ENCODE measurements around the gene IRAK1BP1.
"Not testable (repeated sequence)": the region's sequence is repeated elsewhere in the genome, so short reads cannot be mapped to it uniquely, and the experiment has no call there.

IRAK1BP1 gene, protein sequence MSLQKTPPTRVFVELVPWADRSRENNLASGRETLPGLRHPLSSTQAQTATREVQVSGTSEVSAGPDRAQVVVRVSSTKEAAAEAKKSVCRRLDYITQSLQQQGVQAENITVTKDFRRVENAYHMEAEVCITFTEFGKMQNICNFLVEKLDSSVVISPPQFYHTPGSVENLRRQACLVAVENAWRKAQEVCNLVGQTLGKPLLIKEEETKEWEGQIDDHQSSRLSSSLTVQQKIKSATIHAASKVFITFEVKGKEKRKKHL

DNA sequence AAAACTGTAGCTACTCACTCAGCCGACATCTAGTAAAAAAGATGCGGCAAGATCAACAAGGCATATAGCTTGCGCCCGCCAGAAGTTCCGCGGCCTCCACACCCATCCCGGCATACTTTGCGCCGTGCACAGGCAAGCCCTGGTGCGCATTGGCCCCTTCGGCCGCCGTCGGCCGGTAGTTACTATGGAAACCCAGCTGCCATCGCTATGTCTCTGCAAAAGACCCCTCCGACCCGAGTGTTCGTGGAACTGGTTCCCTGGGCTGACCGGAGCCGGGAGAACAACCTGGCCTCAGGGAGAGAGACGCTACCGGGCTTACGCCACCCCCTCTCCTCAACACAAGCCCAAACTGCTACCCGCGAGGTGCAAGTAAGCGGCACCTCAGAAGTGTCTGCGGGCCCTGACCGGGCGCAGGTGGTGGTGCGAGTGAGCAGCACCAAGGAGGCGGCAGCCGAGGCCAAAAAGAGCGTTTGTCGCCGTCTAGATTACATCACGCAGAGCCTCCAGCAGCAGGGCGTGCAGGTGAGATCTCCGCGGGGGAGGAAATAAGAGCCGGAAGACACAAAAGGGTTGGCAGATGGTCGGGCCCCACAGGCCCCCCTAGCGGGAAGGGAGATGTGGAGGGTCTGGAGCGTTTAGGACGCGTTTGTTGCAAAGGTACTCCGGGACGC, at the start of gene IRAK1BP1:
Gene IRAK1BP1 (plus strand): TSS at position 182 of the 671 bp plus-strand sequence. CDS start 26 bp downstream, at position 208.
- peak; percentile 72 for DNase-seq

DNA sequence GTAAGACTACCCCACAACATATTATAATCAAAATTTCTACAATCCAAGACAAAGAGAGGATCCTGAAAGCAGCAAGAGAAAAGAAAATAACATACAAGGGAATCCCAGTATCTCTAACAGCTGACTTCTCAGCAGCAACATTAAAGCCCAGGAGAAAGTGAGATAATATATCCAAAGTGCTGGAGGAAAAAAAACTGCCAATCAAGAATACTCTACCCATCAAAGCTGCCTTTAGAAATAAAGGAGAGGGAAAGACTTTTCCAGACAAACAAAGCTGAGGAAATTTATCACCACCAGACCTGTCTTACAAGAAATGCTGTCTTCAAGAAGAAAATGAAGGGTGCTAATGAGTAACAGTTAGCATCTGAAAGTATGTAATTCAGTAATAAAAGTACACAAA, 43.3 kb upstream of the IRAK1BP1 start:
- no peak for DNase-seq

DNA sequence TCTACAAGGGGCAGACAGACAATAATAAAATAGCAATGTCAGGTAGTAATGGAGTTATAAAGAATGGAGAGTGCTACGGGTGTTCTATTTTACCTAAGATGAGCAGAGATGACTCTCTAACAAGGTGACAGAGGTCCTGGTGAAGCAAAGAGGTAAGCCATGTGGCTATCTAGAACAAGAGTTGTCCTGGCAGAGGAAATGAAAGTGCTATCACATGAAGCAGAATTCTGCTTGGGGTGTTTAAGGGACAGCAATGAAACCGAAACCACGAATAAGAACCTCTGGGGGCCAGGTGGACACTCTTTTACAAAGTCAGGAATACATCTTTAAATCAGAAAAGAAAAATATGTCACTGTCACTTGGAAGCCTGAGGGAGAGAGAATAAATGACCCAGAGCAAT, 37.9 kb upstream of the IRAK1BP1 start:
- no peak for DNase-seq

DNA sequence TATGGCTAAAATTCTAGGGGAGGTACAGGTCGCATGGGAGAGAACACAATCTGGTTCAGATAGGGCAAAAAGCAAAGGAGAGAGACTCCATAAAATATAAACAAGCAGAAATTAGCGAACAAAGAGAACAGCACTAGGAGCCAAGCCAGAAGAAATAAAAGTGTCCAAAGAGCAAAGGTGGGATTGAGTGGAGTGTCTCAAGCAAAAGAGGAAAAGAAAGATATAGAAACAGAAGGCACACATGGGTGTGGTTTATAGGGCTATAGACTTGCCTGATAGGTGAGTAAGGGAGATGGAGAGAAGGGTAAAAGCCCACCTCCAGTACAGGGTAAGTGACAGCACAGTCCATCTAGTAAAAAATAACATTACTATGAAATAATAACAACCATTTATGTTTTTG, 36.5 kb upstream of the IRAK1BP1 start:
- DNase-seq: no peak

DNA sequence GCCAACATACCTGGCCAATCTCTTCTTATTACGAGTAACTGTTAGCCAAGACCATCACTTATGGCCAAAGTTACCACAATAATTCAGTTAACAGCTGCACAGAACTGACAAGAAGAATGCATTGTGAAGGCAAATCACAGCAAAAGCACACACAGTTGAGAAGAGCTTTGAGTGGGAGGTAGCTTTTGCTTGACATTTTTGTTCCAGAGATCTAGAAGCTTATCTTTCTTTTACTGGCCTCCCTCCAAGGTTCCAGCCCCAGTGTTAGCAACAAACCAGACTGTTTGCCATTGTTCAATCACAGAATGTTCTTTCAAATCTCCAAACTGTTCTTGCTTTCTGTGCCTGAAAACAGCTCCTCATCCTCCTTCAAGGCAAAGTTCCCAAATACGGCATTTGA, 35.9 kb upstream of the IRAK1BP1 start:
- peak; percentile 96 for DNase-seq

DNA sequence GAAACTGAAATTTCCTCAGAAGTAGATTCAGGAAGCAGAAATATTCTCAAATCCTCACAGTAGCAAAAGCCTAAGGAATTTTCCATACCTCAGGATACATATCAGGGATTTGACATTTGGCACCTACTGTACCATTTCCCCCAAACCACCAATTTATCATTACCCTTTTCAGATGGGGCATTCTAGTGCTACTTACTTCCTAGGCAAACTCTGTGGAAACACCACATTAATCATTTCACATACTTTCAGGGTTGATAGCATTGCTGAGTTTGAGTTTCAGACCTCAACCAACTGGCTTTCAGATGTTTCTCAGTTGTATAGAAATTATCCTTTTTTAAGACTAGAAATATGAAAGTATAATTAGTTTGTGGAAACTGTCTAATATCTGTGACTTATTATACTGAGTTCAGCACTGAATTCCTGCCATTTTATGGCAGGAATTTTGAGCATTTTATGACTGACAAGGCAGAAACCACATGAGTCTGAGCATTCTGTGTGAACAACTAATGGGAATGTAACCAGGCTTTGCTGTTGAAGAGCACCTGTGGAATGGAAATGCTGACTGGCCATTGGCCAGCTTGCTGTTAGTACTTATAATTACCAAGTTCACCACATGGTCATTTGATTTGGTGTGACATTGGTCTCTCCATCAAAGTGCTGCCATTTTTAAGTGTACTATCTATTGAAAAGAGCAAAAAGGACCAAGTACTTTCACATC, 35.1 kb upstream of the IRAK1BP1 start:
- DNase-seq: peak; percentile 86

DNA sequence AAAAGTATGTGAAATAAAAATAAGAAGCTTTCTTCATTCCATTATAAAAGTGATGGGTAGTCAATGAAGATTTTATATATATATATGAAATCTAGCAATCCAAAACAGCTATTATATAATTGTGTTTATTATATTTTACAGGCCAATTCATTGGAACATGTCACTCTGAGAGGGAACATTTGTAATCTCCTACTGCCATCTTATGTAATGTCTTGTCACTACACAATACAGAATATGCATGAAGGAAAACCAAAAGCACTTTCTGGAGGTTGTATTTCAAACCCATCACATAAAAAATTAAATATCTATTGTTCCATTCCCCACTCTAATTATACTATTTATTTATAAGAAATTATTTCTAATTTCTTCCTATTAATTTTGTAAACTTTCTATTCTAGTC, 31.5 kb upstream of the IRAK1BP1 start:
- no peak for DNase-seq

DNA sequence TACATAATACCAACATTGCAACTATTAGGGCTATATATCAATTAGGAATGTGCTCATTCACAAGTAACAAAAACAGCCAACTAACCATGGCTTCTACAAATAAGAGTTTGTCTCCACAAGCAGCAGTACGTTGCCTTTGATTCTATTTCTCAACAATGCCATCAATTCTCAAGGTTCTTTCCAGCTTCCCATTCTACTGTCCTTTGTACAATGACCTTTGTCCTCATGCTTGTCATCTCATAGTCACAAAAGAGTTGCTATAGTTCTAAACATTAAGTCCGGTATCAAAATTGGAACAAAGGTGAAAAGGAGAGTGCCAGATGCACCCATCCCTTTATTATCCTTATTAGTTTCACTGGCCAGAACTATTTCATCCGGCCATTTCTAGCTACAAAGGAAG, 30.8 kb upstream of the IRAK1BP1 start:
- no peak for DNase-seq

DNA sequence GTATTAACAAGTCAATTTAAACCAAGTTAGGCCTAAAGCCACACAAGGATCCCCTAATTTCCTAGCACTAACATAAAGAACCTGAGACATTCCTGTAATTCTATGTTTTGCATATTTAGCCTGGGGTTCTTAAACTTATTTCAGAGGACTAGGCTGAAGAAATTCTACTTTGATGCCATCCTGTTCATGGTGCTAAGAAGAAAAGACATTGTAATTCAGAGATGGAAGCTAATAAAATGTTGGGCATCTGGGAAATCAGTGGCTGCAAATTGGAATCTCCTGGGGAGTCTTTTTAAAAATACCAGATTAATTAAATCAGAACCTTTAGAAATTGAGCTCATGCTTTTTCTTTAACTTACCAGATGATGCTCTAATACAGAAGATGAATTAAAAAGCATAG, 26.2 kb upstream of the IRAK1BP1 start:
- DNase-seq: no peak

DNA sequence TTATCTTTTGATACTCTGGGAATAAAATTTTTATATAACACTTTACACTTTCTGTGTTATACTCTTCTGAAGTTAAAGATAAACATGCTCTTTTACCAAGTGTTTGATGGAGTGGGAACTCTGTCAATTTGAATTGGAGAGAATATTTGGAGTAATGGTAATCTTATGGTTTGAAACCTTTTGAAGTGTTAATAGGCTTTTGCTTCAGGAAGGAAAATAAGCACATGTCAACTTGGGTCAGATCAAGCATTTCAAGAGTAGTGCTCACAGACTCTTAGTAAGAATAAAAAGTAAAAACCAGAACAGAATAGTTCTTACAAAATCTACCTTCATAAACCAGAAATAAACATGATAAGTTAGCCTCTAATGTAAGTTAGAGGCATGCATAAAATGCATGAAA, 24.4 kb upstream of the IRAK1BP1 start:
- no peak for DNase-seq

DNA sequence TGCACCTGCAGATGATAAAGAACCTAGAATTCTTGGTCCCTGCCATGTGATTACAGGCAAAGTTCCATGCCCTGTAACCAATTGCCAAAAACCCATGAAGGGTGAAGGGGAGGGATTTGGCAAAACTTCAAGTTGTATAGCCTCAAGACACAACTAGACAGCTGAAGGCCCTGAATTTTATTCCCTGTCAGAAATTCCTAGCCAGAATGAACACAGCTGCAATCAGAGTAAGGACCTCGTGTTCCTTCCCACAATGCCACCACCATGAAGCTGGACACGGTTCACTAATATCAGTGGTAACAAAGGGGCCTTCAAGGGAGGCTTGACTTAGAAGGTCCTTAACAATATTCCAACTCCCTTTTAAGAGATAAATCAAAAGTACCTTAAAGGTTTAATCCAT, 22.5 kb upstream of the IRAK1BP1 start:
- no peak for DNase-seq

DNA sequence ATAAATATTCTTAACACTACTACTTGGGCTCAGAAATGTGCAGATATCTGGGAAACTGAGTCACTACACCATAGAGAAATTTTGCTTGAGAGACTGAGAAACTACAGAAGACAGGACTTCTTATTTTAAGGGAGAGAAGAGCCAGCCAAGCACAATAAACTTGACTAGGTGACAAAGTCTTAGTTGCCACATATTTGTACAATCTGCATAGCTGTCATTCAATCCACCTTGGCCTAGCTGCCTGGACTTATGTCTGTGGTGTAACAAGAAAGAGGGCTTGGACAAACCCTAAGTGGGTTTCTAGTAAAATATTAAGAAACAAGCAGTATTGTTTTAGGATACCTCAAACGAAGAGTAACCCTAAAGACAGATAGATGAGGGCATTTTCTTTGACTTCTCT, 21.8 kb upstream of the IRAK1BP1 start:
- DNase-seq: no peak

DNA sequence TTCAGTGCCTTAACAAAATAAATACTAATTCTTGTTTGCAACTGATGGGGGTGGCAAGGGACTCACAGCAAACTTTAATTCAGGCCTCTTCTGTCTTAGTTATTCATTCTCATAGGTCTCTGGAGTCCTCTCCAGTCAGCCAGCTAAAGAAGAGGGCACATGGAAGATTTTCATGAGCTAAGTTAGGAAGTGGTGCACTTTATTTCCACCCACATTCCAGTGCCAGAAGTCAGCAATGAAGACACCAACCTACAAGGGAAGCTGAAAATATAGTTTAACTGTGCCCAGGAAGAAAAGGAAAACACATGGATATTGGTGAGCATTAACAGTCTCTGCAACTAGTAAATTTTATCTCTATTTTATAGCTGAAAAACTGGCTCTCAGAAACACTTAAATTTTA, 16.7 kb upstream of the IRAK1BP1 start:
- peak; percentile 10 for DNase-seq

DNA sequence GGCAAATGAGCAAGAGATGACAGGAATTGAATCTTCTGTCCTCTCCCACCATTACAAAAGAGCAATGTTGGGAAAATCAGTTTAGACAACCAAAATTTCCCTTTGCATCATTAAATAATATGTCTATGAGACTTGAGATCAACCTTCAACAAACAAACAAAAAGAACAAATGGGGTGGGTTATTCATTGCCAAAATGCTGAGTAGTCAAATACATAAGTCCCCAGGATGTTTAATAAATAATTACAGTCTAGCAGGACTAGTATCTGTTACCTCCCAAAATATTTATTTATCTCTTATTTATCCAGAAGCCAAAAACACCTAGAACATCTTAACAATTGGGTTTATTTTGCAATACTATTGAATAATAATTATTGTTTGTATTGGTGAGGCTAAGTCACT, 16.2 kb upstream of the IRAK1BP1 start:
- no peak for DNase-seq

DNA sequence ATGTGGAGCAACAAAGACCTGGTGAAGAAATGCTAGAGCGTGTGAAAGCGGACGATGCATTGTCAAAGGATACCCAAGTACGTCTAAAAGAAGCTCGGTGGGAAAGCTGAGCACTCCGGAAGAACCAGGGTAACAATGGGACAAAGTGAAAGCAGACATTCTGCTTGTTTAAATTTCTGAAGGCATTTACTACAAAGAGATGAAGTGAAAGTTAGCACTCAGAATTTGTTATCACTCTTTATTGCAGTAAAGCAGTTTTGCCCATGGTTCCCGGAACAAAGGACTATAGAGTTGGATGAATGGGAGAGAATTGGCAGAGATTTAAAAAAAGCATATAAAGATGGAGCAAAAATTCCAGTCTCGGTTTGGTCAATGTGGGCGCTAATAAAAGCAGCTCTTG, 12.8 kb upstream of the IRAK1BP1 start:
- DNase-seq: no peak

DNA sequence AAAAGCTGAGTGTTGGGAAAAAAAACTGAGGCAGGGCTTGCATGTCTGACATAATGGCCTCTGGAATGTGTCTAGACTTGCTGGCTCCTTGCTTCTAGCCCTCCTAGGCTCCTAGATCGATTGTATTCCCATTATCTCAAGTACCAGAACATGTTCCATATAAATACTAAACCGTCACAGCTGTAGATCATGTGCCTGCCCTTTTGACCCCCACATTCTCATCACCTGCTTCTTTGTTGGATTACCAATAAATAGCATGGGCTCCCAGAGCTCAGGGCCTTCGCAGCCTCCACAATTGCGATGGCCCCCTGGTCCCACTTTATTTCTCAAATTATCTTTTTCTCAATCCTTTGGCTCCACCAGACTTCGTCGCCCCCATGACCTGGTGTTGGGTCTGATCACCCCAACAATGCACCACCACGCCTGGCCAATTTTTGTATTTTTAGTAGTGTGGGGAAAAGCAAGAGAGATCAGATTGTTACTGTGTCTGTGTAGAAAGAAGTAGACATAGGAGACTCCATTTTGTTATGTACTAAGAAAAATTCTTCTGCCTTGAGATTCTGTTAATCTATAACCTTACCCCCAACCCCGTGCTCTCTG, 8.9 kb upstream of the IRAK1BP1 start:
- DNase-seq: not testable (repeated sequence)

DNA sequence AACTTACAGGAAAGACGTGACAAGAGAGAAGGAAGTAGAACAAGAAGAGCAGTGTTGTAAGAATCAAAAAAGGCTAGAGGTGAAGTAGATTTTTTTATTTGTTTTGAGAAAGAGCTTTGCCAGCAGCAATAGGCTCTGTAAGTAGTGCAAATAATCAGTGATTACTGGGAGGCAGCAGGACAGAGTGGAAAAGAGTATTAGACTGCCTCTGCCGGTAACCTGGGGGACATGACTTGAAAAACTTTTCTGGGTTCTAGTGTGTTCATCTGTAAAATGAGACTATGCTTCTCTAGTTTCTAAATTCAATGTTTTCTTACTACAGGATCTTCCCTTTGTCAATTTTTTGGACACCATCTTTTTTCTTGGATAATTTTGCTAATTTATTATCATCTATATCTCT, 5.8 kb upstream of the IRAK1BP1 start:
- DNase-seq: no peak

DNA sequence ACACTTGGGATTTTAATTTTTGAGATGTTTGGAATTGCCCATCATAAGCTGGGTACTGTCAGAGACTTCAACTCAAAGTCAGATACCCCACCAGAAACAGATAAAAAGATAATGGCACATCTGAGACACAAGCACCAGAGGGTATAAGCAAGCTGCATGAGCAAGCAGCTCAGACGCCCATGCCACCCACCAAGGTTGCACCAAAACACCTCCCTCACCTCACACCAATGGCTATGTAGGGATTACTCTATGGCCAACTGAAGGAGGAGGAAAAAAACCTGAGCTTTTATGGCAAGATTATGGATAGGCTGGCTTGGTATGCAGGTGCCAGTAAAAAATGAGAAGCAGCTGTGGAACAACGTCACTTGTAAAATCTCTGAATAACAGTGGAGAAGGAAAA, 3.8 kb upstream of the IRAK1BP1 start:
- DNase-seq: no peak

DNA sequence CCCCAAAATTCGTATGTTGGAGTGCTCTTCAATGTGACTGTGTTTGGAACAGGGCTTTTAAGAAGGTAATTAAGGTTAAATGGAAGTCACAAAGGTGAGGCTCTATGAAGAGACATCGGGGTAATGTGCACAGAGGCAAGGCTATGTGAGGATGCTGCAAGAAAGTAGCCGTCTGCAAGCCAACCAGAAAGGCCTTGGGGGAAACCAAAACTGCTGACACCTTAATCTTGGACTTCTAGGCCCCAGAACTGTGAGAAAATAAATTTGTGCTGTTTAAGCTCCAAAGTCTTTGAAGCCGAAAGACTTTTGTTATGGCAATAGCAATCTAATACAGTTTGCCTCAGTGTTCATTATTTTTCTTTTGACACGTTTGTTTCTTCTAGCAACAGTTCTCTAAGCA, 2.4 kb upstream of the IRAK1BP1 start:
- no peak for DNase-seq

DNA sequence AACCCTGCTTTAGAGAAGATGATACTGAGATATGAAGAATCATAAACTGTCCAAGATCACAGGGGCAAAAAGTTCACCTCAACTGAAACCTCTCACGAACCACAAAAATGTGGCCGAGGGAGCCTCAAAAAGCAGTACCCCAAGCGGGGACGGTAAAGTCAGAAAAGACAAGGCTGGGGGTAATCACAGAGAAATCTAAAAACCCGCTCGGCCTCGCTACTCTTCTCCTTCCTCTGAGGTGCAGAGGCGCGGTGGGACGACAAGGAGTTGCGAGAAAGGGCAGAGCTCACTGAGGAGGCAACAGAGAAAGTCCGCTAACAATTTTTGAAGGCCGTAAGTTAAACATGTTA, 356 bp upstream of the IRAK1BP1 start:
- no peak for DNase-seq

DNA sequence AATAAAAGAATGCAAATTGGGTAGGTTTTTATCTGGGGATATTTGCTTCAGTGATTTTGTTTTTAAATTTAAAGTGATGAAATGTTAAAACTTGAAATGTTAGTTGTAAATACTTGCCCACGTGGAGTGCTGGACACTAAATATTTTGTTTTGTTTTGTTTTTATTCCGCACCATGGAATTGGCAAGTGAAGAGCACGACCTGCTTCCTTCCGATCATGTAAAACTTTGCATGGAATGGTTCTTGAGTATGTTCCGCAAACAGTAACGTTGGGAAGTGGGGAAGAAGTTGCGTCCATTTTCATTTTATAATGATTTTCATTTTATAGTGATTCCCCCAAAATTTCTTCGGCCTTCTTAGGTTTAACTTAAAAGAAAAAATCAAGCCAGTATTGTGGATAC, 765 bp downstream of the IRAK1BP1 start:
- DNase-seq: no peak

DNA sequence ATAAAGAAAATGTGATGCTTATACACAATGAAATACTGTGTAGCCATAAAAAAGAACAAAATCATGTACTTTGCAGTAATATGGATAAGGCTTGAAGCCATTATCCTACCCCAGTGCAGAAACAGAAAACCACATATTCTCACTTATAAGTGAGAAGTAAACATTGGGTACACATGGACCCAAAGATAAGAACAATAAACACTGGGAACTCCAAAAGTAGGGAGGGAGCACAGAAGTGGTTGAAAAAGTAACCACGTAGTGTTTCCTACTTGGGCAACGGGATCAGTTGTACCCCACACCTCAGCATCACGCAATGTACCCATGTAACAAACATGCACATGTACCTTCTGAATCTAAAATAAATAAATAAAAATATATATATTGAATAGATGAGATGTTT, 8.2 kb downstream of the IRAK1BP1 start:
- no peak for DNase-seq

DNA sequence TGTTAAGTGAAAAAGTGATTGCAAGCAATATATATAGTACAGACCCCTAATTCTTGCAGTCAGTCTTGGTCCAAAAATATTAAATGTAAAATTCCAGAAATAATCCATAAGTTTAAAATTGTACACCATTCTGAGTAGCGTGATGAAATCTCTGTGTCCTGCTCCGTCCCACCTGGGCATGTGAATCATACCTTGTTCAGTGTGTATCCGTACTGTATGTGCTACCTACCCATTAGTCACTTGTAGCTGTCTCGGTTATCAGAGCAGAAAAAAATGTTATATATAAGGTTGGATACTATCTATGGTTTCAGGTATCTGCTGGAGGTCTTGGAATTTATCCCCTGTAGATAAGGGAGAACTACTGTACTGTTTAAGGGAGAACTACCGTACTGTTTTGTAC, 16.3 kb downstream of the IRAK1BP1 start:
- no peak for DNase-seq

DNA sequence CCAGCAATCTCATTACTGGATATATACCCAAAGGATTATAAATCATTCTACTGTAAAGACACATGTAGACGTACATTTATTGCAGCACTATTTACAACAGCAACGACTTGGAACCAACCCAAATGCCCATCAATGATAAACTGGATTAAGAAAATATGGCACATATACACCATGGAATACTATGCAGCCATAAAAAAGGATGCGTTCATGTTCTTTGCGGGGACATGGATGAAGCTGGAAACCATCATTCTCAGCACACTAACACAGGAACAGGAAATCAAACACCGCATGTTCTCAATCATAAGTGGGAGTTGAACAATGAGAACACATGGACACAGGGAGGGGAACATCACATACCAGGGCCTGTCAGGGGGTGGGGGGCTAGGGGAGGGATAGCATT, 22.6 kb downstream of the IRAK1BP1 start:
- DNase-seq: not testable (repeated sequence)

All from NCI-H226 (cell line).